ENCODE data around the gene MVD. TPM values are rescaled to one million over a fixed set of nuclear protein-coding genes. Genes with fewer than 3 reads are reported as not detected.

MVD gene
- total and polyA plus RNA-seq, 8 donors = 24.3 to 154 (median 36.3) TPM

GRCh38 chr16:88630941-88631340 is 31.9 kb downstream of the MVD start:
- no peak for TF ChIP-seq CTCF (IDR thresholded peaks at IDR 0.05)
- Histone ChIP-seq H3K9me3 (no peaks in the 10 kb centered on the region), H3K36me3 (peaks cover 0 to 75% of the 10 kb centered on the region in 2 donors), H3K27ac (no peak overlapping the region), H3K4me1 (peaks cover 6 to 25% of the 10 kb centered on the region in 2 donors), H3K4me3 (no peak overlapping the region), H3K27me3 (peaks cover 0 to 6% of the 10 kb centered on the region in 2 donors)
- ATAC-seq (no peak), DNase-seq (no peak)
- intact Hi-C loops (cut with DNase I) = no loop called here

GRCh38 chr16:88630433-88630832 is 32.5 kb downstream of the MVD start:
- Histone ChIP-seq H3K27ac (no peak overlapping the region), H3K4me3 (no peak overlapping the region), H3K9me3 (no peaks in the 10 kb centered on the region), H3K4me1 (peaks cover 6 to 23% of the 10 kb centered on the region in 2 donors), H3K36me3 (peaks cover 0 to 80% of the 10 kb centered on the region in 2 donors), H3K27me3 (peaks cover 0 to 1% of the 10 kb centered on the region in 2 donors)
- no peak for TF ChIP-seq CTCF (IDR thresholded peaks at IDR 0.05)
- DNase-seq = no peak
- intact Hi-C loops (cut with DNase I) = no loop called here
- no peak for ATAC-seq

GRCh38 chr16:88629835-88630234 is 33.1 kb downstream of the MVD start:
- peaks cover 0 to 86% of the 10 kb centered on the region in 2 donors for H3K36me3 ChIP-seq
- no peak overlapping the region for H3K27ac ChIP-seq
- H3K4me1 ChIP-seq = peaks cover 5 to 17% of the 10 kb centered on the region in 2 donors
- no peak overlapping the region for H3K4me3 ChIP-seq
- H3K27me3 ChIP-seq = no peaks in the 10 kb centered on the region
- intact Hi-C loops (cut with DNase I) = no loop called here
- ATAC-seq (no peak), DNase-seq (no peak)
- TF ChIP-seq CTCF (IDR thresholded peaks at IDR 0.05) = no peak
- no peaks in the 10 kb centered on the region for H3K9me3 ChIP-seq

GRCh38 chr16:88628512-88628974 is 34.3 kb downstream of the MVD start:
- H3K36me3 ChIP-seq = peaks cover 0 to 99% of the 10 kb centered on the region in 2 donors
- no peaks in the 10 kb centered on the region for H3K27me3 ChIP-seq
- peak; percentile 11 for ATAC-seq
- H3K4me1 ChIP-seq = peaks cover 0 to 4% of the 10 kb centered on the region in 2 donors
- no peak for TF ChIP-seq CTCF (IDR thresholded peaks at IDR 0.05)
- intact Hi-C loops (cut with DNase I) = no loop called here
- H3K9me3 ChIP-seq = no peaks in the 10 kb centered on the region
- no peak overlapping the region for H3K27ac ChIP-seq
- no peak for DNase-seq
- H3K4me3 ChIP-seq = no peak overlapping the region

- H3K27me3 ChIP-seq = no peaks in the 10 kb centered on the region
- intact Hi-C loops (cut with DNase I) = no loop called here
- DNase-seq = no peak
- H3K9me3 ChIP-seq = no peaks in the 10 kb centered on the region
- H3K36me3 ChIP-seq = peaks cover 0 to 100% of the 10 kb centered on the region in 2 donors
- no peak for TF ChIP-seq CTCF (IDR thresholded peaks at IDR 0.05)
- H3K4me3 ChIP-seq = no peak overlapping the region
- no peak for ATAC-seq
- H3K4me1 ChIP-seq = no peaks in the 10 kb centered on the region
- no peak overlapping the region for H3K27ac ChIP-seq
Observed at GRCh38 chr16:88627531-88628411, 35.1 kb downstream of the MVD start.

All from left lung (tissue), 10 donors.